GM18873 (cell line): ENCODE measurements around the gene EML6.

Experiments
- ATAC-seq: cut with Tn5 transposase; IDR thresholded peaks from one replicate; pipeline ENCODE4 v1.9.1; 2021; ENCODE audit warnings: mild to moderate bottlenecking, moderate library complexity, moderate number of reproducible peaks; ENCODE audit not compliant: unreplicated experiment, low FRiP score

Gene EML6

DNA sequence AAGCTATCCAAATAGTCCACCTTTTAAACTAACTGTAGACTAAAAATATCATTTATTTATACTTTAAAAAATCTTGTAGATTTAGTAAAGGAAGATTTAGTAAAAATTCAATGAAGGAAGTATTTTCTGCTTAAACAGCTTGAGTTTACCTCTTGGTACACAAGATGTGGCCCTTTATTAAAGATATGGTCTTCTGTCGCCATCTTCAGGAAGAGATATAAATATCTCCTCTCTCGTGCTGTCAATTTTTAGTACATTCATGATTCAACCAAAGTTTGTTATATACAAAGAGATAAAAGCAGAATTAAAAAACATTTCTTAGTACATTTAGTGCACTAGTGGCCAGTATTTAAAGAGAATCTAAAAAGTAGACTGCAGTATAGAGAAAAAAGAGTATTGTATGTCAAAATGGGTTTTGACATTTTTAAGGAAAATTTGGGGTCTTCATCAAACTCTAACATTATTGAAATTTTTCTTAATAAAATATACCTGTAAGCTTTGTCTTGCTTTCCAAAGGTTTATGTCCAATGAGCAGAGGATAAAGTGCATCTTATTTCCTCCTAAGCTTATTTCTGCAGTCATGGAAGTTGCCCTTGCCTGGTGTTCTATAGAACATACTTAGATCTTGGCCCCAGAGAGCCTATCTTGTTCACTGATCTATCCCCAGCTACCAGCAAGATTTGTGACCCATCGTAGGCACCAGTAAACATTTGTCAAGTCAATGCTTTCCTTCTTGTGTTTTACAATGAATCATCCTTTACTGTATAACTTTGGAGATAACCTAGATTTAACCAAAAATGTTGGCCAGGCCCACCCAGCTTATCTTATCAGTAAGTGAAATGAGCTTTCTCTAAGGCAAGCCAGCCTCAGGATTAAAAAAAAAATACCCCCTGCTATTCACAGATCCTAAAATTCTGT lies 18.5 kb upstream of the EML6 start:
- ATAC-seq, result no peak

DNA sequence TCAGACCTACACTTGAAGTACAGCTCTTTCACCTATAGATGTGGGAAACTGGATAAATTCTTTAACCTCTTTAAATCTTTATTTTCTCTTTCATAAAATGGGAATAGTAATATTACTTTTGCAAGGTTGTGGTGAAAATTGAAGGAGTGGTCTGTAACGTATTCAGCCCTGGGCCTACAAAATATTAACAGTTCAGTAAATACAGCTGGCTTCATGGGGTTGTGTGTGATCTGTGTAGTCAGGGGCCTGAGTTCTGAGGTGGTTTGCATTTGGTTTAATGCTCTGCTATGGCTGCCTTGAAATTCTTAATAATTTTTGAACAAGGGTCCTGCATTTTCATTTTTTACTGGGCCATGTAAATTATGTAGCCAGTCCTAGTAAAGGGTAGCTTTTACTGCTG lies 16.8 kb upstream of the EML6 start:
- ATAC-seq, result no peak

DNA sequence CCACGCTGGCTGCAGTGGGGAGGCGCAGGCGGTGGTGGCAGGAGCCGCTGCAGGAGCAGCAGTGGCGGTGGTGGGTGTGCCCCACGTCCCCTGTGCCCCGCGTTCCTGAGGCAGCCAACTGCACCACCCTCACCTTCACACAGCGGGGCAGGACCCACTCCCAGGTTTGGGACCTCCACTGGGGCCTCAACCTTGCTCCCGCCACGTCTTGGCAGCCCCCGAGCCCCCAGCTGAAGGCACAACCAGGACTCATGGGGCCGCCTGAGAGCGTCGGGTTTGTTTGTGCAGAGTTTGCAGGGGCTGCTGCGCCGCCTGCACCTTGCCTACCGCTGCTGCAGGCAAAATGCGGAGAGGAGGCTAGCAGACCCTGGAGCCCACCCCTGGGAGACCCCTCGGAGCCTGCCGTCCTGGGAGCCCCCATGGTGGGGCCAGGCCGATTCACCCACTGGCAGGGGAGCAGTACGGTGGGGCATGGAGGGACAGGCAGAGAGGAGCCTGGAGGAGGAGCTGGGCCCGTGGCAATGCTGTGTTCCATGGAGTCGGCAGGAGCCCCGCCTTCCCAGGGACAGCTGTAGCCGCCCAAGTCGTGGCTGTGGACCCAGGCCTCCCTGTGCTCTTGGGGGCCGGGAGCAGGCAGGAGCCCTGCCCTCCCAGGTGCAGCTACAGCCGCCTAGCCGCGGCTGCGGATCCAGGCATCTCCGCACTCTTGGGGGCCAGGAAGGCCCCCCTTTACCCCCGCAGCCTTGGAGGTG lies 14.7 kb upstream of the EML6 start:
- no peak for ATAC-seq

DNA sequence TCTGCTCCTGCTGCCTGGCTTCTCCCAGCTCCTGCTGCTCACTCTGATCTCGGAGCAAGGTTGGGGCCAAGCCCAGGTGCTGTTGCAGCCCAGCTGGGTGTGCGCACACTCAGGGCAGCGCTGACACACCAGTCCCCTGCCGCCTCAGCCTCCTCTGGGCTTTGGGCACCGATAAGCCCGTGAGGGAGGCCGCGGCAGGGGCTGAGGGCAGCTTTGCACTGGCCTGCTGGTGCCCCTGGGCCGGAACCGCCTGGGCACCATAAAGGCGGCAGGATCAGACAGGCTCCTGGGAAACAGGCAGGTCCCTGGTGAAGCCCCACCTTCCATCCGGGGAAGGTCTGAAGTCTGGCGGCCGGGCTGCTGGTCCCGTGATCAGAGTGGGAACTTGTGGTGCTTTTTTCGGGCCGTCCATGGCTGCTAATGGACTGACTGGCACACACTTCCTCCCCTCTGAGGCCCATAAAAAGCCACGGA lies 14.1 kb upstream of the EML6 start:
- no peak for ATAC-seq

DNA sequence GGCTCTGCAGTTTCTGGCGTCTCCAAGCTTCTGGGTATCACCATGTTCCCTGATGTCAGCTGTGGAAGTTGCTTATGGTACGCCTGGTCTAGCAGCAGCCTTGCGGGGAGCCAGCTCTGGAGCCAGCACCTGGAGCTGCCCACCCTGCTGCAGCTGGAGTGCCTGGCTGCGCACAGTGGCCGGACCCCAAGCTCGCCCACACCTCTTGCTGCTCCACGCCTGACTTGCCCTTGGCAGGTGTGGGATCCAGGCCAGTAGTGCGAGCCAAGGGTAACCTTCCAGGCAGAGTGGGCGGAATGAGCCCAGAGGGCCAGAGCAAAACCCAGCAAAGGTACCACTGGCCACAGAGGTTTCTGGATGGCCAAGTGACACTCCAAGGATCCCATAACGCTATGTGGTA lies 13.2 kb upstream of the EML6 start:
- ATAC-seq, result no peak

DNA sequence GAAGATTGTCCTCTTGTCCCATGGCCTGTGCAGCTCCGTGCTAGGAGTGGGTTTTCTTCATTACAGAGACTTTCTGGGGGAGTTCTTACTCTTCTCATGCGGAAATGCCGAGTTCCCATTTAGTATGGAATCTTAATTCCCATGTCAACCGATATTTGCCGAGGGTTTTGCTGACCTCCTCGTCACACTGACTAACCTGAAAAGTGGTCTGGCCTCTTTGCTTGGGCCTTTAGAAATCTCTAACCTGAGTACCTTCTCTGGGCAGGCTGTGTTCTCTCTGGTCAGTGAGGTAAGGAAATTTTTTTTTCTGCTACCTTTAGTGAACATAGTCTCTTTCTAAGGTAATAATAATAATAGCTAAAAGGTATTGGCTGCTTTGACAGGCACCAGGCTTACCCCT lies 10.9 kb upstream of the EML6 start:
- no peak for ATAC-seq

DNA sequence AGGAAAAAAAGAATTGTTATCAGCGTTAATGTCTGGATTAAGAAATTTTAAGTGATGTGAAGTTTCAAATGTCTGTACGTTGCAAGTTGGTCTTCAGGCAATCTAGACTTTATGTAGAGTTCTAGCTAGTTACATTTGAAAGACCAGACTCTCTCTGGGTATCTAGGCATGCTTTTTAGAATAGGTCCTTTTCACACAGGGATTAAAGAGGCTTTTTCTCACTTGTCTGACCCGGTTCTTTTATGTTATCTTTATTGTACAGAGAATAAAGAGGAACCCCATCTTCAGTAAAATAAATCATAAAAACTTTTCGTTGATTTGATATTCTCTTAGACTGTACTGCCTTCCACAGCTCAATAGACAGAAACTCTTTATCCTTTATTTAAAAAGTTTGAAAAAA lies 8.5 kb upstream of the EML6 start:
- ATAC-seq, result no peak

DNA sequence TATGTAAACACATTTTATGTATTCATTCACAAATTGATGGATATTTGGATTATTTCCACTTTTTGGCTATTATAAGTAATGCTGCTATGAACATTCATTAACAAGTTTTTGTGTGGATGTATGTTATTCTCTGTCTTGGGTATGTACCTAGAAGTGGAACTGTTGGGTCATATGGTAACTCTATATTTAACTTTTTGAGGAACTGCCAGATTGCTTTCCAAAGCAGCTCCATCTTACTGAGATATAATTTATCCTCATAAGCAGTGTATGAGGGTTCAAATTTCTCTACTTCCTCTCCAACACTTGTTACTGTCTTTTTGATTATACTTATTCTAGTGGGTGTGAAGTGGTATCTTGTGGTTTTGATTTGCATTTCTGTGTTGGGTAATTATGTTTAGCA lies 7.1 kb upstream of the EML6 start:
- ATAC-seq, result no peak

DNA sequence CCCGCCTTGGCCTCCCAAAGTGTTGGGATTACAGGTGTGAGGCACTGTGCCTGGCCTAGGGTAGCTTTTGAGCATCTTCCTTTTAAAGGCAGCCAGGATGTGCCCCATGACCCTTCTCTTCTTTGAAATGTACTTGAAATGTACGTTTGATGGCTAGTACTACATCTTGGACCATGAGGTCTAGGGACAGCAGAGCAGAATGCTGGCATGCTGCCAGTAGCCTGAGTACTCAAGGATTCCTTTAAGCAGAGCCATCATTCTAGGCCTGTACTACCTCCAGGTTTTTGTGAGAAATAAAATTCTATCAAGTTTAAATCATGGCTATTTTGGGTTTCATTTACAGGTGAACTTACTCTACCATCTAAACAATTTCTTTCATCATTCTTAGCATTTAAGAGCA lies 2.9 kb upstream of the EML6 start:
- no peak for ATAC-seq

DNA sequence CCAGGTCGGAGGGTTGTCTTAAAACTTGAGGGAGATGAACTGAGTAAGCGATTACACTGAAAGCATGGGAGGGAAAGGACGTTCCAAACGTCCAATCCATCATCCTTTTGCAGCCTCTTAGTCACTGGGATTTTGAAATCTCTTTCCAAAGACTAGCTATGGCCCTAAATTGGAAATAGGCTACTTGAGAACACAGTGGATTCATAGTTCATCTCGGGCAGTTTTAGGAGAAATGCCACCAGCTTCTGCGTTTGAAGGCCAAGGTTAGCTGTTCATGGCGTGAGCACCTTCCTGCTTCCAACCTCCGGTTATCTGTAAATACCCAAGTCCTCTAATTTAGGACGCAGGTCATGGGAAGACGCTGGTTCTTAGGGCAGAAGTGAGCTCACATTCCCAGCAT lies 821 bp upstream of the EML6 start:
- ATAC-seq, result no peak

DNA sequence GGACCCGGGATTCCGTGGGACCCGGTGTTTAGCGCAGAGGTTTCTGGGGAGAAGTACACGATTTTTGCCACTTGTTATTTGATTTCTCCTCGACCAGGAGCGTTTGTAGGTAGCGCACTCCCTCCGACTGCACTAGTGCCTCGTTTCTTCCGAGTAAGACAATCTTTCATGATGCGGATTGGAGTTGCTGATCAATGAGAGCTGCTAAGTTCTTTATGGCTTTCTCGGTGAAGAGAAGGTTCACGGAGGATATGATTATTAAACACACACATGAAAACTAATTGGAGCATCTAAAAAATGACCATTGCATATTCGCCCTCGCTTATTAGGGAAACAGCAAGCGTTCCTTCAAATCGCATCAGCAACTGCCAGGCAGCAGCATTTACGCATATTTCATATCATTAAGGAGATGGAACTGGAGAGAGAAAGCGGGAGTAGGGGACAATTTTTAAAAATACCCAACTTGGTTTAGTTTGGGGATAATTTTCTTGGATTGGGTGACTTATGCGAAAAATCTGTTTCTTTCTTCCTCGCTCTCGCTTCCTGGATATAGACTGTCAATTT lies 616 bp downstream of the EML6 start:
- no peak for ATAC-seq

DNA sequence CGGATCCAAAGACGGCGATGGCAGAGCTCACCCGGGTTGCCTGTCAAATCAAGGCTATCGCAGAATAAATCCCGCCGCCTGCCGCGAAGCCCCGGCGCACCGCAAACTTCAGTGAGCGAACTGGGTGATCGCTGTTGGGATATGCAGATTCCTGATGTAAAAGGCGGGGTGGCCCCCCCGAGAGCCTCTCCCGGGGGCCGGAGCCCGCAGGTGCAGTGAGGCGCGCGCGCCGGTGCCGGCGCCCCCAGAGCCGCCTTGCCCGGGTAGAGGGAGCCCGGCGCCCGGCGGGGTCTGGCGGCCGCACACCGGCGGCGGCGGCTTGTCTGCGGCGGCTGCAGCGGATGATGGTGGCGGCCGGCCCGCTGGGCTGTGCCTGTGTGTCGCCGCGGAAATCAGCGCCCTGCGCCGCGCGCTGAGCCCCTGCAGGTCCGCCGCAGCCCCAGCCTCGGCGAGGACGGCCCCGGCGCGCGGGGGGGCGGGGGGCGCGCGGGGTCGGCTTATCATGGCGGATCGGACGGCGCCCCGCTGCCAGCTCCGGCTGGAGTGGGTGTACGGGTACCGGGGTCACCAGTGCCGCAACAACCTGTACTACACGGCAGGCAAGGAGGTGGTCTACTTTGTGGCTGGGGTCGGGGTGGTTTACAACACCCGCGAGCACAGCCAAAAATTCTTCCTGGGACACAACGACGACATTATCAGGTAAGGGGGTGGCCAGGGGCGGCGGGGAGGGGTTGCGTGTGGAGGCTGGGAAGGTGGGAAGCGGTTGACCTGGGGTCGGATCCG lies 1.3 kb downstream of the EML6 start:
- ATAC-seq, result no peak

DNA sequence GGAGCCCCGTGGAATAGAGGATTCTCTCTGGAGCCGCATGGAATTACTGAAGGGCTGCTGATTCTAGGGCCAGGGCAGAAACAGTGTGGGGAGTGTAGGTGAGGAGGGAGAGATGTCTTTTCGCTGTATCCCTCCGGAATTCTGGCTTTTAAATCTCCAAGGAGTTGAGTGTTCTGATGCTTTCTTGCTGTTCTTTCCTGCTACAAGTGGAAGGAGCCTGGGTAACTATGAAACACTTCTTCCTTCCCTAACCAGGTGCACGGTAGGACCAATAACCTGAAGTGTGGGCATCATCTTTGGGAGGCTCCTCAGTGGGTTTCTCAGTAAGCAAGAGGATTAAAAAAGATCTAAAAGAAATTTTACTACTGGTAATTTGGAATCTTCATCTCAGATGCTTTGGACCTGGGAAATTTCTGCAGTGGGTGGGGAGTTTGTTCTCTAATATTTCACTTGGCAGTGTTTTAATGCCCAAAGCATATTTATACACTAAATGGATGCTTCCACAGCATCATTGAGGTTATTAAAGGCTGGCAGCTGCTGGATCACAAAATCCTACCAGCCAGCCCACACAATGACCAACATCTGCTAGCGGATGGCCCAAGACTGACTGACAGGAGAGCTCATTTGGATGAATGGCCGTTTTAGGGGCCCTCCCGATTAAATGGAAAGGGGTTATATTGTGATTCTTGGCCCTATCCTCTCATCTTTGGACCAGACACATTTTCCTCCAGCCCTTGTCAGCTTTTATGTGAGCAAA lies 2.1 kb downstream of the EML6 start:
- ATAC-seq, result no peak

DNA sequence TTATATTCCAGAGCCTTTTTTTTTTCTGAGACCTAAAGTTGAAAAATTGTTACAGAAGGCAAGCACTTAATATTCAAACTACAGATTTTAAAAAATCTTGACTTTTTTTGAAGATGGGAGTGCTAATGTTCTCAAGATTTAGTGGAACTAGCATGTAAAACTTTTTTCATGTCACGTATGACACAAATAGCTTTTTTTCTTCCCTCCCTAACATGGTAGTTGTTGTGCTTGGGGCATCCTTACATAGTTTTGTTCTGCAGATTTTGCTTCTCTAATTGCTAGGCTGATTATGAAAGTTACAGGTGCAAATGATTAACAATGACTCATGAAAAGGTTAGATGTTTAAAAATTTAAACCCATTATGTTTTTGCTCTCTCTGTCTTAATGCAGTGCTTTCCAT lies 3.0 kb downstream of the EML6 start:
- no peak for ATAC-seq

DNA sequence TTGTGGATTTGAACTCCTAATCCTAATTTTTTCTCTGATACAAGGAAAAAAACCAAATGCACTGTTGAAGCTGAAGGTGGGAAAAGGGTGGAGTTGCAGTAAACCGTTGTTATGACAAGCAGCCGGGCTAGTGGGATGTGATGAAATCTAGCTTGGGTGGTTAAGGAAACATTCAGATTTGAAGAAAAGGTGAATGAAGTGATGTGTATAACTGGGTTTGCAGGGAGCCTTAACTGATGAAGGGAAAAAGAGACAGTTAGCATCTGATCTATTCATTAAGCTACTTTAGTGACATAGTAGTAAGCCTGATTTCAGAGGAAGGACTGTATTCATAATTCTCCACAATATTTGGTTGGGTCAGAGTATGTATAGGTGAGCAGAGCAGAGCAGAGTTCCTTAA lies 3.5 kb downstream of the EML6 start:
- ATAC-seq, result no peak

DNA sequence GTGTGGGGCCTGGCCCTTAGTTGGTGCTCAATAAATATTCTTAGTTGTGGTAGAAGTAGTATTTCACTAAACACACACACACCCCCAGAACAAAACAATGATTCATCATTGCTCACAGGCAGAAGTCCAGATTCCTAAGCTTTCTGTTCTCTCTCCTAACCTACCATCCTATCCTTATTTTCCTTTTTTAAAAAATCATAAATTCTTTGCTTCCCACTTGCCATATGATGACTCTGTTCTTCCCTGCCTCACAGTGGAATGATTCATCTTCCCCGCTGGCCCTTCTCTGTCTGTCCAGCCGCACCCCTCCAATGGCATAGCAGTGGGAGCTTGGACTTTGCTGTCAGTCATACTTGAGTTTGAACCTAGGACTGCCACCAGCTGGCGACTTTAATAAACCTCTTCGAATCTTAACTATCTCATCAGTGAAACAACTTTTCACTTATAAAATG lies 5.2 kb downstream of the EML6 start:
- ATAC-seq, result no peak

DNA sequence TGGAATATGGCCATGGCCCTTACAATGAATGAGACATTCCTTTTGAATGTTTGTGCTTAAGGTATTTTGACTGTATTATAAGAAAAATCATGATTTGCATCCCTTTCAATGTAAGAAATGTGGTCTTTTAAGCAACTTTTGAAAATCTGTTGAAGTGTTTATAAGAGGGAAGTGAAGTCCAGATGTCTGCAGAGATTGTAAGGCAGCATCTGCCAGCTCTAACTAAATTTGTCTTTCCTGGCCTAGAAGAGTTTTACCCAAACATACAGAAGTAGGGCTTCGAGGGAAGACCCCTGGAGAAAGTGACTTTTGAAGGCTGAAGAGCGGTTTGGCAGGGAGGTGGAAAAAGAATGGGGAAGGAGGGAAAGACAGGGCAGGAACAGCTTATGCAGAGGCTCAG lies 12.2 kb downstream of the EML6 start:
- no peak for ATAC-seq

DNA sequence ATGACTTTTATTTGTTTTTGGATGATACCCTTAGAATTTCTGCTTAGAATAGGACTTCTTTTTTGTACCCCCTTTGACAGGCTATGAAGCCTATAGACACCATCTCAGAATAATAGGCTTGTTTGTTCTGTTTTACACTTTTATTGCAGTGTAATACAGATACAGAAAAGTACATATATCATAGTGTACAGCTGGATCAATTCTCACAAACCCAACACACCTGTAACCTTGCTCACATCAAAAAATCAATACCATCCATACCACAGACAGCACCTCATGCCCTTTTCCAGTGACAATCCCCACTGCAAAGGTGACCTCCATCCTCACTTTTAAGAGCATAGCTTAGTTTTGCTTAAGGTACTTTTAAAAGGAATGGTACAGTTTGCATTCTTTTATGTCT lies 14.8 kb downstream of the EML6 start:
- no peak for ATAC-seq

DNA sequence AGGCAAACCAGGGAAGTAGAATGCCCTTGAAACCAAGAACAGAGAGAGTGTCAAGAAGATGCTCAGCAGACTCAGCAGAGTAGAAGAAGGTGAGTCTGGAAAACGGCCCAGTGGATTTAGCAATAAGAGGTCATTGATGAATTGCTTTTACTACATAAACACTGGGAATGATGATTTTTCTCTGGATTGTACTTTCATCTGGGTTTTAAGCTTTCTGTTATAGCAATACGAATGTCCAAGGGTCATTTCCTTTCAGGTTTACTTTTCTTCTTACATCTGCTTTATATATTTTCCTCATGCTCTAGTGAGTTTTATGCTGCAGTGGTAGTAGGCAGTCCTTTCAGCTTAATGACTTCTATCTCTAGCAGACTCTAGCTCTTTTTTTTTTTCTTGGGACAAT lies 16.9 kb downstream of the EML6 start:
- ATAC-seq, result no peak

DNA sequence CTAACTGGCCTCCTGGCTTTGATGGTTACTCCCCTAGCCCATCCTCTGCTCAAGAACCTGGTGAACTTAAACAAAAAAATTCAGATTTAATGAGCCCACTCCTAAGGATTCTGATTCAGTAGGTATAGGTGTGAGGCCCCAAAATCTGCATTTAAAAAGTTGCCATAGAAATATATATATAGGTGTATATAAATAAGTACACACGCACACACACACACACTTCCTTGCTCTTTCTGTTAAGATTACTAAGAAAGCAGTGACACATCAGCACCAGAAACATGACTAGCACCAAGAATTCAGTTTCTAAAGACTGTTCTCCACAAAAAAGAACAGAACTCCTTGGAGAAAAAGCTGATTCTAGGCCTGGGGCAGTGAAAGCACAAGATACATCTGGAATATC lies 17.8 kb downstream of the EML6 start:
- ATAC-seq, result no peak
